ENCODE results near the gene TEX264.
A peak's percentile ranks its signal among the peaks of the same experiment; 100 is the strongest.

Gene TEX264

GRCh38 chr3:51659942-51660341 is 11.1 kb upstream of the TEX264 start:
- WGBS, result 98% methylated on average over 9 of the region's 9 CpGs
- no peaks in the 10 kb centered on the region for H3K4me1 ChIP-seq (ENCODE audit: insufficient read depth, low read length)
- peaks cover 80% of the 10 kb centered on the region for H3K36me3 ChIP-seq (ENCODE audit: insufficient read depth, low read length)

GRCh38 chr3:51662456-51662855 is 8.6 kb upstream of the TEX264 start:
- Histone ChIP-seq H3K9ac (ENCODE audit: low read depth, low read length) (no peak overlapping the region), H3K4me1 (ENCODE audit: insufficient read depth, low read length) (no peaks in the 10 kb centered on the region), H3K4me3 (ENCODE audit: low read length) (no peak overlapping the region), H3K9me3 (ENCODE audit: insufficient read depth, low read depth, low read length) (no peaks in the 10 kb centered on the region), H3K27me3 (ENCODE audit: insufficient read depth, low read length) (no peaks in the 10 kb centered on the region), H3K27ac (ENCODE audit: low read depth, low read length) (no peak overlapping the region), H3K36me3 (ENCODE audit: insufficient read depth, low read length) (peaks cover 57% of the 10 kb centered on the region)
- WGBS, result 95% methylated on average over 14 of the region's 14 CpGs

More at GRCh38 chr3:51659942-51660341, 11.1 kb upstream of the TEX264 start:
- Histone ChIP-seq H3K27me3 (ENCODE audit: insufficient read depth, low read length) (no peaks in the 10 kb centered on the region), H3K27ac (ENCODE audit: low read depth, low read length) (no peak overlapping the region), H3K9ac (ENCODE audit: low read depth, low read length) (no peak overlapping the region), H3K4me3 (ENCODE audit: low read length) (no peak overlapping the region), H3K9me3 (ENCODE audit: insufficient read depth, low read depth, low read length) (no peaks in the 10 kb centered on the region)

- no peaks in the 10 kb centered on the region for H3K9me3 ChIP-seq (ENCODE audit: insufficient read depth, low read depth, low read length)
- no peak overlapping the region for H3K27ac ChIP-seq (ENCODE audit: low read depth, low read length)
- peaks cover 15% of the 10 kb centered on the region; the same call in 1 of the 2 replicates for H3K27me3 ChIP-seq (ENCODE audit: insufficient read depth, low read length)
- no peak overlapping the region for H3K9ac ChIP-seq (ENCODE audit: low read depth, low read length)
- no peak overlapping the region for H3K4me3 ChIP-seq (ENCODE audit: low read length)
- H3K36me3 ChIP-seq (ENCODE audit: insufficient read depth, low read length), result peaks cover 4% of the 10 kb centered on the region; the same call in 1 of the 2 replicates
- WGBS, result 97% methylated on average over 1 of the region's 1 CpG
- H3K4me1 ChIP-seq (ENCODE audit: insufficient read depth, low read length), result peaks cover 15% of the 10 kb centered on the region
These were observed 2.3 kb upstream of the TEX264 start for GRCh38 chr3:51668756-51669155.

GRCh38 chr3:51669241-51670052 is 1.6 kb upstream of the TEX264 start:
- no peak overlapping the region for H3K9ac ChIP-seq (ENCODE audit: low read depth, low read length)
- 65% methylated on average over 9 of the region's 9 CpGs for WGBS

GRCh38 chr3:51670053-51670822 is 814 bp upstream of the TEX264 start:
- H3K9me3 ChIP-seq (ENCODE audit: insufficient read depth, low read depth, low read length), result no peaks in the 10 kb centered on the region
- H3K4me1 ChIP-seq (ENCODE audit: insufficient read depth, low read length), result peaks cover 15% of the 10 kb centered on the region
- peaks cover 15% of the 10 kb centered on the region; the same call in 1 of the 2 replicates for H3K27me3 ChIP-seq (ENCODE audit: insufficient read depth, low read length)
- H3K27ac ChIP-seq (ENCODE audit: low read depth, low read length), result no peak overlapping the region
- H3K9ac ChIP-seq (ENCODE audit: low read depth, low read length), result no peak overlapping the region
- H3K36me3 ChIP-seq (ENCODE audit: insufficient read depth, low read length), result no peaks in the 10 kb centered on the region
- WGBS, result 93% methylated on average over 15 of the region's 15 CpGs
- H3K4me3 ChIP-seq (ENCODE audit: low read length), result peak overlapping the region; percentile 76

More at GRCh38 chr3:51669241-51670052, 1.6 kb upstream of the TEX264 start:
- Histone ChIP-seq H3K4me3 (ENCODE audit: low read length) (no peak overlapping the region), H3K9me3 (ENCODE audit: insufficient read depth, low read depth, low read length) (no peaks in the 10 kb centered on the region), H3K4me1 (ENCODE audit: insufficient read depth, low read length) (peaks cover 15% of the 10 kb centered on the region), H3K27me3 (ENCODE audit: insufficient read depth, low read length) (peaks cover 15% of the 10 kb centered on the region; the same call in 1 of the 2 replicates), H3K36me3 (ENCODE audit: insufficient read depth, low read length) (no peaks in the 10 kb centered on the region), H3K27ac (ENCODE audit: low read depth, low read length) (no peak overlapping the region)

- Histone ChIP-seq H3K9ac (ENCODE audit: low read depth, low read length) (peak overlapping the region; percentile 75), H3K27me3 (ENCODE audit: insufficient read depth, low read length) (peaks cover 15% of the 10 kb centered on the region; the same call in 1 of the 2 replicates), H3K27ac (ENCODE audit: low read depth, low read length) (peak overlapping the region; percentile 32; the same call in 1 of the 2 replicates), H3K4me3 (ENCODE audit: low read length) (peak overlapping the region; percentile 76), H3K4me1 (ENCODE audit: insufficient read depth, low read length) (peaks cover 15% of the 10 kb centered on the region), H3K36me3 (ENCODE audit: insufficient read depth, low read length) (no peaks in the 10 kb centered on the region), H3K9me3 (ENCODE audit: insufficient read depth, low read depth, low read length) (no peaks in the 10 kb centered on the region)
- 9% methylated on average over 40 of the region's 40 CpGs for WGBS
These were observed 853 bp downstream of the TEX264 start for GRCh38 chr3:51671734-51672475.

- Histone ChIP-seq H3K9ac (ENCODE audit: low read depth, low read length) (no peak overlapping the region), H3K27me3 (ENCODE audit: insufficient read depth, low read length) (peaks cover 15% of the 10 kb centered on the region; the same call in 1 of the 2 replicates), H3K4me3 (ENCODE audit: low read length) (no peak overlapping the region), H3K36me3 (ENCODE audit: insufficient read depth, low read length) (no peaks in the 10 kb centered on the region), H3K27ac (ENCODE audit: low read depth, low read length) (no peak overlapping the region), H3K4me1 (ENCODE audit: insufficient read depth, low read length) (peaks cover 15% of the 10 kb centered on the region), H3K9me3 (ENCODE audit: insufficient read depth, low read depth, low read length) (no peaks in the 10 kb centered on the region)
- WGBS, result 82% methylated on average over 4 of the region's 4 CpGs
These were observed 2.2 kb downstream of the TEX264 start for GRCh38 chr3:51673181-51673801.

- H3K4me3 ChIP-seq (ENCODE audit: low read length), result no peak overlapping the region
- H3K9me3 ChIP-seq (ENCODE audit: insufficient read depth, low read depth, low read length), result no peaks in the 10 kb centered on the region
- peaks cover 15% of the 10 kb centered on the region; the same call in 1 of the 2 replicates for H3K27me3 ChIP-seq (ENCODE audit: insufficient read depth, low read length)
- H3K9ac ChIP-seq (ENCODE audit: low read depth, low read length), result no peak overlapping the region
- H3K36me3 ChIP-seq (ENCODE audit: insufficient read depth, low read length), result no peaks in the 10 kb centered on the region
- 95% methylated on average over 14 of the region's 14 CpGs for WGBS
- peaks cover 11% of the 10 kb centered on the region for H3K4me1 ChIP-seq (ENCODE audit: insufficient read depth, low read length)
- H3K27ac ChIP-seq (ENCODE audit: low read depth, low read length), result no peak overlapping the region
These were observed 3.0 kb downstream of the TEX264 start for GRCh38 chr3:51673802-51674654.

GRCh38 chr3:51675201-51675611 is 4.2 kb downstream of the TEX264 start:
- H3K27ac ChIP-seq (ENCODE audit: low read depth, low read length), result no peak overlapping the region

More at GRCh38 chr3:51675201-51675611, 4.2 kb downstream of the TEX264 start:
- H3K4me1 ChIP-seq (ENCODE audit: insufficient read depth, low read length), result peaks cover 9% of the 10 kb centered on the region
- no peaks in the 10 kb centered on the region for H3K9me3 ChIP-seq (ENCODE audit: insufficient read depth, low read depth, low read length)
- no peak overlapping the region for H3K9ac ChIP-seq (ENCODE audit: low read depth, low read length)
- H3K36me3 ChIP-seq (ENCODE audit: insufficient read depth, low read length), result no peaks in the 10 kb centered on the region
- no peak overlapping the region for H3K4me3 ChIP-seq (ENCODE audit: low read length)
- 92% methylated on average over 2 of the region's 2 CpGs for WGBS
- peaks cover 15% of the 10 kb centered on the region; the same call in 1 of the 2 replicates for H3K27me3 ChIP-seq (ENCODE audit: insufficient read depth, low read length)
